Superior temporal gyrus (tissue), 1 donor: ENCODE results near the gene TBC1D3E.
"Not testable (repeated sequence)": the region's sequence is repeated elsewhere in the genome, so short reads cannot be mapped to it uniquely, and the experiment has no call there.

Experiments used
- DNase-seq: peaks from one replicate; pipeline ENCODE4 v3.0.0-alpha.2; 2016; ENCODE audit errors: extremely low spot score

Gene TBC1D3E

GRCh38 chr17:38127651-38128050 is at the start of gene TBC1D3E:
Gene TBC1D3E (plus strand): TSS chr17:38127951. CDS start chr17:38129496, 1,545 bp downstream.
- not testable (repeated sequence) for DNase-seq

- not testable (repeated sequence) for DNase-seq
These were observed 40.4 kb upstream of the TBC1D3E start for GRCh38 chr17:38087344-38087743.

- DNase-seq: not testable (repeated sequence)
These were observed 39.6 kb upstream of the TBC1D3E start for GRCh38 chr17:38088120-38088519.

GRCh38 chr17:38094059-38094694 is 33.6 kb upstream of the TBC1D3E start:
- DNase-seq: not testable (repeated sequence)

- DNase-seq: not testable (repeated sequence)
These were observed 28.5 kb upstream of the TBC1D3E start for GRCh38 chr17:38099262-38099661.

GRCh38 chr17:38119829-38120228 is 7.9 kb upstream of the TBC1D3E start:
- DNase-seq: not testable (repeated sequence)

- not testable (repeated sequence) for DNase-seq
These were observed 7.1 kb downstream of the TBC1D3E start for GRCh38 chr17:38134860-38135259.
